IPS-18a (cell line): Measurements from ENCODE around the gene CFHR5.
"Not testable (repeated sequence)": the region's sequence is repeated elsewhere in the genome, so short reads cannot be mapped to it uniquely, and the experiment has no call there.

Experiments used
- H3K27ac ChIP-seq: one replicate; pipeline ENCODE4 v1.5.1; 2013; ENCODE audit warnings: low read length
- H3K27me3 ChIP-seq: one replicate; pipeline ENCODE4 v1.6.1; 2013; ENCODE audit warnings: mild to moderate bottlenecking, low read length; ENCODE audit not compliant: control insufficient read depth, insufficient read depth
- H3K36me3 ChIP-seq: one replicate; pipeline ENCODE4 v1.6.1; 2013; ENCODE audit warnings: low read depth, low read length; ENCODE audit not compliant: control insufficient read depth
- H3K4me1 ChIP-seq: one replicate; pipeline ENCODE4 v1.6.1; 2013; ENCODE audit warnings: low read depth, low read length; ENCODE audit not compliant: control insufficient read depth
- H3K4me3 ChIP-seq: one replicate; pipeline ENCODE4 v1.5.1; 2013; ENCODE audit warnings: low read length
- H3K9ac ChIP-seq: one replicate; pipeline ENCODE4 v1.6.1; 2013; ENCODE audit warnings: mild to moderate bottlenecking, low read length, moderate library complexity
- H3K9me3 ChIP-seq: one replicate; pipeline ENCODE4 v1.6.1; 2013; ENCODE audit warnings: low read depth, low read length; ENCODE audit not compliant: control insufficient read depth

CFHR5 gene

DNA sequence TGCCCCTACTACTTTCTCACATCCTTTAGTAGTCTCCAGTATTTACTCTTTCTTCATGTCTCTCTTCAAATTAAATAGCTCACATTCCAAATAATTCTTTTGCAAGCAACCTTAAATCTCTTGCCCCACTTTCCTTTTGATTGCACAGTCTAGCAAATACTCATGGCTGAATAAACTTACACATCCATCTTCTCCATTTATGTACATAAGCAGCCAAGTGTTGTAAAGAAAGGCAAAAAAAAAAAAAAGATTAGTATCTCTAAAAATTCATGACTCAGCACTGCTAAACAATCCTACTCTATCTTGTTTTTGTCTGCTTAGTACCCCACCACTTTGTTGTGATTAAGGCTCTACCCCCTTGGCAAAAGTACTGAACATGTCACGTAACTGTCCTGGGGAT, 47.1 kb downstream of the CFHR5 start:
- H3K27ac ChIP-seq, result no peak overlapping the region

DNA sequence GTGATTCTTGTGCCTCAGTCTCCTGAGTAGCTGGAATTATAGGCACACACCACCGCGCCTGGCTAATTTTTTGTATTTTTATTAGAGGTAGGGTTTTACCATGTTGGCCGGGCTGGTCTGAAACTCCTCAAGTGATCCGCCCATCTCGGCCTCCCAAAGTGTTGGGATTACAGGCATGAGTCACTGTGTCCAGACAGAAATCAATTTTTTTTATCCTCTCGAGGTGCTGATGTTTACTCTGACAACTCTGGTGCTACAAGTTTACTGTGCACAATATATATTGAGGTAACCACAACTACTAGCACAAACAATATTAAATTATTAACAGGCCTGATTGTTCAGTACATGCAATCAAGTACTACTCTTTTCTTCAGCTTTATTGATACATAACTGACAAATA, 50.0 kb downstream of the CFHR5 start:
- no peak overlapping the region for H3K9ac ChIP-seq
- H3K36me3 ChIP-seq, result no peaks in the 10 kb centered on the region
- H3K4me1 ChIP-seq, result peaks cover 4% of the 10 kb centered on the region
- H3K27me3 ChIP-seq, result no peaks in the 10 kb centered on the region
- H3K27ac ChIP-seq, result no peak overlapping the region
- no peak overlapping the region for H3K4me3 ChIP-seq
- no peaks in the 10 kb centered on the region for H3K9me3 ChIP-seq

More for the DNA sequence above, 47.1 kb downstream of the CFHR5 start:
- no peak overlapping the region for H3K4me3 ChIP-seq
- no peaks in the 10 kb centered on the region for H3K9me3 ChIP-seq
- H3K4me1 ChIP-seq, result peaks cover 7% of the 10 kb centered on the region
- no peaks in the 10 kb centered on the region for H3K27me3 ChIP-seq
- H3K9ac ChIP-seq, result no peak overlapping the region
- H3K36me3 ChIP-seq, result no peaks in the 10 kb centered on the region

DNA sequence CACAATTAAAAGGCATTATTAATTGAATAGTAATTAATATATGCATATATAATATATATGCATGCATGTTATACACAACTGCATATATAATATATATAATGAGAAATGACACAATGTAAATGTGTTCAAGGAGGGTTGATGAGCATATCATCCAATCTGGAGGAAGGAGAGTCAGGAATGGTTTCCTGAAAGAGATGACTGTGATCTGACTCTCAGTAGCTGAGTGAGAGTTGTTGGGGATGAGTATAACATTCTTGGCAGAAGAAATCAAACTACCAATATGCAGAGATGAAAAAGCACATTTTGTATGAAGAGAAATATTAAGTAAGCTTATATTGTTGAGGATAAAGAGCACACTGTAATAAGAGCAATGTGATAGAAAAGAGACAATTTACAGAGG, 52.4 kb downstream of the CFHR5 start:
- Histone ChIP-seq H3K27me3 (no peaks in the 10 kb centered on the region), H3K27ac (no peak overlapping the region), H3K36me3 (no peaks in the 10 kb centered on the region), H3K4me1 (no peaks in the 10 kb centered on the region), H3K9me3 (no peaks in the 10 kb centered on the region), H3K4me3 (no peak overlapping the region), H3K9ac (no peak overlapping the region)

DNA sequence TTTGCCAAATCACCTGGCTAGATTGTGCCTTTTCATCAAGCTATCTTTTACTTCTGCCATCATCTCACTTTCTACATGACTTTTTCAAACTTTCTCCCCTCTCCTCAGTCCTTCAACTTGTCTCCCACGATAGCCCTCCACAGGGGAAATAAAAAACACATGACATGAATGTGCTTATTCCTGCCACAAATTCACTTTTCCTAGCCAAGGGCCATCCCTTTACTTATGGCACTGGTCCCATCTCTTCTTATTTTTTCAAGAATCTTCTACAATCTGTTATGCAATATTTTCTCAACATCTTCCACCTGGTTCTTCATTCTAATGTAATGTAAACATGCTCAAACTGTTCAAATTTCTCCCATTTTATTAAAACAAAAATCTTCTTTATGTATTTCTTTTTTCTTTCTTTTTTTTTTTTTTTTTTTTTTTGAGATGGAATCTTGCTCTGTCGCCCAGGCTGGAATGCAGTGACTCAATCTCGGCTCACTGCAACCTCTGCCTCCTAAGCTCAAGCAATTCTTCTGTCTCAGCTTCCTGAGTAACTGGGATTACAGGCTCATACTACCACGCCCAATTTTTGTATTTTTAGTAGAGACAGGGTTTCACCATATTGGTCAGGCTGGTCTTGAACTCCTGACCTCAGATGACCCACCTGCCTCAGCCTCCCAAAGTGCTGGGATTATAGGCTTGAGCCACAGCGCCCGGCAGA, 57.4 kb downstream of the CFHR5 start:
- H3K4me3 ChIP-seq, H3K27me3 ChIP-seq, H3K9me3 ChIP-seq, H3K27ac ChIP-seq, H3K36me3 ChIP-seq, H3K4me1 ChIP-seq, H3K9ac ChIP-seq: not testable (repeated sequence)

DNA sequence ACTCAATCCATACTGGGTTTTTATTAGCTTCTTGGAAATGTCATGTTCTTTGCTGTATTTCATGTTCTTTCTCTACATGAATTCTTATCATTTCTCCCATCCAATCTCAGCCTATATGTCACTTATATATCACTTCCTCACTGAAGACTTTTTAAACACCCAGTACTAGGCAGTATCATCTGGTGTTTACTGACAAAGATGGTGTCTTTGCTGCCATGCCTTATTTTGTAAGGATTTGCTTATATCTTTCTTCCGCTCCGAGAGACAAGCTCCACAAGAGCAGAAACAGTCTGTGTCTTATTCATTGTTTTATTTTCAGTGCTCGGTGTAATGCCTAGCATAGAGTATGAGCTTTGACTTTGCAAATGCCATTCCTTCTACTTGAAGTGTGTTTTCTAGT, 59.5 kb downstream of the CFHR5 start:
- no peaks in the 10 kb centered on the region for H3K27me3 ChIP-seq
- H3K9me3 ChIP-seq, result no peaks in the 10 kb centered on the region
- H3K9ac ChIP-seq, result no peak overlapping the region
- no peak overlapping the region for H3K27ac ChIP-seq
- H3K36me3 ChIP-seq, result no peaks in the 10 kb centered on the region
- H3K4me3 ChIP-seq, result no peak overlapping the region
- no peaks in the 10 kb centered on the region for H3K4me1 ChIP-seq

GRCh38 chr1:197041486-197042353, 64.4 kb downstream of the CFHR5 start:
- Histone ChIP-seq H3K9me3 (no peaks in the 10 kb centered on the region), H3K27me3 (no peaks in the 10 kb centered on the region), H3K4me1 (no peaks in the 10 kb centered on the region), H3K9ac (no peak overlapping the region), H3K36me3 (no peaks in the 10 kb centered on the region), H3K27ac (no peak overlapping the region), H3K4me3 (no peak overlapping the region)

DNA sequence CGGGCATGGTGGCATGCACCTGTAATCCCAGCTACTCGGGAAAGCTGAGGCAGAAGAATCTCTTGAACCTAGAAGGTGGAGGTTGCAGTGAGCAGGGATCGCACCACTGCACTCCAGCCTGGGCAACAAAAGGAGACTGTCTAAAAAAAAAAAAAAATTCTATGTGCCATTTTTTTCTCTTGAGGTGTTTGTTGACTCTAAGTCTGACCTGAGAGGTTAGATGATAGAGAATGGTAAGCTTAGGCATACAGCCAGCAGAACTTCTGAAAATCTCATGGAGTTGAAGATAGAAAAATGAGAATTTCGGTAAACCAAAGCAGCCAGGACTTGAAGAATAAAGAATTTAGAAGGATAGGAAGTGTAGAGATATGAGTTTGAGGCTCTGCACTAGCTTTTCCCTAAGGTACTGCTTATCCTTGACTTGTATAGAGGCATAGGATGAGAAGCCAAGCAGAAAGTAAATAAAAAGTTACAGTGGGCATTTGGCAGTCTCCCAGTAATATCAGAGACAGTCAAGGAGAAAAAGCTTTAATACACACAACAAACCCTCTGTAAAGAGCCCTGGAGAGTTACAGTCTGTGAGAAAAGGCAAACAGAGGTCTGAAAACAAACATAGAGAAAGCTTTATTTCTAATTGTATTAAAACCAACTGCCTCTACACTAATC, 65.5 kb downstream of the CFHR5 start:
- H3K4me1 ChIP-seq, result no peaks in the 10 kb centered on the region
- H3K4me3 ChIP-seq, result no peak overlapping the region
- no peak overlapping the region for H3K9ac ChIP-seq
- H3K9me3 ChIP-seq, result no peaks in the 10 kb centered on the region
- H3K27me3 ChIP-seq, result no peaks in the 10 kb centered on the region
- H3K36me3 ChIP-seq, result no peaks in the 10 kb centered on the region
- no peak overlapping the region for H3K27ac ChIP-seq

GRCh38 chr1:197049100-197049499, 71.7 kb downstream of the CFHR5 start:
- no peaks in the 10 kb centered on the region for H3K4me1 ChIP-seq
- H3K36me3 ChIP-seq, result no peaks in the 10 kb centered on the region
- no peaks in the 10 kb centered on the region for H3K27me3 ChIP-seq
- no peak overlapping the region for H3K9ac ChIP-seq
- H3K27ac ChIP-seq, result no peak overlapping the region
- no peaks in the 10 kb centered on the region for H3K9me3 ChIP-seq
- H3K4me3 ChIP-seq, result no peak overlapping the region
